Trophoblast cell (in vitro differentiated cells and primary cell): ENCODE data around the gene CASZ1.

Source experiments
- DNase-seq, 2 donors: peaks; one replicate each; pipeline ENCODE4 v3.0.0-alpha.2; 2016
- H2AFZ ChIP-seq: 2 replicates; pipeline ENCODE4 v1.6.1; 2013; ENCODE audit warnings: low read length, moderate library complexity, mild to moderate bottlenecking; ENCODE audit not compliant: insufficient read depth, poor library complexity
- H2AK5ac ChIP-seq: 2 replicates; pipeline ENCODE4 v1.6.1; 2013; ENCODE audit warnings: mild to moderate bottlenecking, low read length
- H2BK120ac ChIP-seq: 2 replicates; pipeline ENCODE4 v1.6.1; 2013; ENCODE audit warnings: low read length, mild to moderate bottlenecking, moderate library complexity; ENCODE audit not compliant: insufficient read depth, poor library complexity
- H2BK12ac ChIP-seq: 2 replicates; pipeline ENCODE4 v1.6.1; 2013; ENCODE audit warnings: mild to moderate bottlenecking, low read length, moderate library complexity
- H2BK5ac ChIP-seq: 2 replicates; pipeline ENCODE4 v1.6.1; 2013; ENCODE audit warnings: low read length, low read depth, moderate library complexity, mild to moderate bottlenecking; ENCODE audit not compliant: poor library complexity
- H3K14ac ChIP-seq: 2 replicates; pipeline ENCODE4 v1.6.1; 2013; ENCODE audit warnings: mild to moderate bottlenecking, low read length
- H3K18ac ChIP-seq: 2 replicates; pipeline ENCODE4 v1.6.1; 2013; ENCODE audit warnings: mild to moderate bottlenecking, low read length
- H3K23ac ChIP-seq: 2 replicates; pipeline ENCODE4 v1.6.1; 2013; ENCODE audit warnings: low read length
- H3K27ac ChIP-seq: 2 replicates; pipeline ENCODE4 v1.5.1; 2013; ENCODE audit warnings: low read depth, mild to moderate bottlenecking, inconsistent platforms, low read length, moderate library complexity
- H3K27me3 ChIP-seq: 2 replicates; pipeline ENCODE4 v1.6.1; 2013; ENCODE audit warnings: inconsistent platforms, mild to moderate bottlenecking, low read length, moderate library complexity; ENCODE audit not compliant: insufficient read depth
- H3K36me3 ChIP-seq, 2 experiments: 1 replicate in 1 of 2; 2 replicates in 1 of 2; pipeline ENCODE4 v1.6.1; 2013; ENCODE audit warnings: low read length in 2 of 2, mild to moderate bottlenecking in 2 of 2, moderate library complexity in 1 of 2; ENCODE audit not compliant: insufficient read depth in 2 of 2, control insufficient read depth in 1 of 2
- H3K4ac ChIP-seq: 2 replicates; pipeline ENCODE4 v1.6.1; 2013; ENCODE audit warnings: low read depth, mild to moderate bottlenecking, low read length, moderate library complexity
- H3K4me1 ChIP-seq, 2 experiments: 1 replicate in 1 of 2; 2 replicates in 1 of 2; pipeline ENCODE4 v1.6.1; 2013; ENCODE audit warnings: low read length in 2 of 2, mild to moderate bottlenecking in 2 of 2, moderate library complexity in 1 of 2; ENCODE audit not compliant: insufficient read depth in 2 of 2, control insufficient read depth in 1 of 2
- H3K4me2 ChIP-seq: 2 replicates; pipeline ENCODE4 v1.6.1; 2013; ENCODE audit warnings: inconsistent platforms, mild to moderate bottlenecking, low read length, moderate library complexity
- H3K4me3 ChIP-seq: 2 replicates; pipeline ENCODE4 v1.5.1; 2013; ENCODE audit warnings: mild to moderate bottlenecking, low read depth, low read length, inconsistent platforms
- H3K79me1 ChIP-seq: one replicate; pipeline ENCODE4 v1.6.1; 2013; ENCODE audit warnings: low read length
- H3K79me2 ChIP-seq: 2 replicates; pipeline ENCODE4 v1.6.1; 2013; ENCODE audit warnings: low read length, mild to moderate bottlenecking; ENCODE audit not compliant: control insufficient read depth, insufficient read depth, poor library complexity
- H3K9ac ChIP-seq: 2 replicates; pipeline ENCODE4 v1.6.1; 2013; ENCODE audit warnings: mild to moderate bottlenecking, low read length
- H3K9me3 ChIP-seq: 2 replicates; pipeline ENCODE4 v1.6.1; 2013; ENCODE audit warnings: low read depth, mild to moderate bottlenecking, control low read depth, inconsistent platforms, low read length; ENCODE audit not compliant: insufficient read depth
- H4K12ac ChIP-seq: 2 replicates; pipeline ENCODE4 v1.6.1; 2013; ENCODE audit warnings: low read depth, mild to moderate bottlenecking, low read length, moderate library complexity
- H4K8ac ChIP-seq: 2 replicates; pipeline ENCODE4 v1.6.1; 2013; ENCODE audit warnings: low read depth, mild to moderate bottlenecking, low read length, moderate library complexity
- H4K91ac ChIP-seq: one replicate; pipeline ENCODE4 v1.6.1; 2013; ENCODE audit warnings: low read depth, mild to moderate bottlenecking, low read length, moderate library complexity
- WGBS: extraction: QIAGEN DNeasy Blood & Tissue Kit; methylation state at CpG from one replicate; pipeline ENCODE4 v1.1.7; 2013; ENCODE audit warnings: missing lambda C conversion rate; ENCODE audit not compliant: insufficient read length, insufficient coverage; ENCODE audit errors: extremely low coverage; 5-methylcytosine and 5-hydroxymethylcytosine counted together

The CASZ1 gene

DNA sequence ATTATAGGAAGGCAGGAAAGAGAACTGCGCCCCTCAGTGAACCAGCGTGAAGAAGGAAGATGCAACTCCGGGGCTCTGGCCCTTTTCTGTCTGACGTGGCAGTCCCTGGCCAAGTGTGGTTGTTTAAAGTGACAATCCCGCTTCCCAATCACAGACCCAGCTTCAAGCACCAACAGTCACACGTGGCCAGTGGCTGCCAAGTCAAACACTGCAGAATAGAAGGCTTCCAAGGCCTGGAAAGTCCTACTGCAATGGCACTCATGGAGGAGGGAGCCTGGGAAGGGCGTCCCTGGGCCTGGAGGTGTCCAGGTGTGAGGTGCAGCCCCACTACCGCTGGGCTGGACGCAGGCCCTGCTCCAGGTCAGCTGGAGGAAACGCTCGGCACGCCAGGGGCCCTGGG lies 143.8 kb downstream of the CASZ1 start:
- Histone ChIP-seq H4K12ac (no peak overlapping the region), H2BK120ac (no peak overlapping the region), H3K4me3 (no peak overlapping the region), H3K36me3 (no peaks in the 10 kb centered on the region), H2AK5ac (no peak overlapping the region), H2BK5ac (no peak overlapping the region), H3K23ac (no peak overlapping the region), H3K27me3 (peaks cover 13% of the 10 kb centered on the region), H3K4me1 (peaks cover 0 to 3% of the 10 kb centered on the region in 2 experiments), H3K4me2 (no peak overlapping the region), H3K9ac (no peak overlapping the region), H3K27ac (no peak overlapping the region), H3K79me2 (no peaks in the 10 kb centered on the region), H4K8ac (no peak overlapping the region), H2AFZ (no peak overlapping the region), H4K91ac (no peak overlapping the region), H3K4ac (no peak overlapping the region), H2BK12ac (no peak overlapping the region), H3K79me1 (no peaks in the 10 kb centered on the region), H3K18ac (no peak overlapping the region), H3K9me3 (peaks cover 6% of the 10 kb centered on the region), H3K14ac (no peak overlapping the region)
- no peak for DNase-seq
- no CpG with 5 or more reads among the region's 12 CpGs for WGBS

DNA sequence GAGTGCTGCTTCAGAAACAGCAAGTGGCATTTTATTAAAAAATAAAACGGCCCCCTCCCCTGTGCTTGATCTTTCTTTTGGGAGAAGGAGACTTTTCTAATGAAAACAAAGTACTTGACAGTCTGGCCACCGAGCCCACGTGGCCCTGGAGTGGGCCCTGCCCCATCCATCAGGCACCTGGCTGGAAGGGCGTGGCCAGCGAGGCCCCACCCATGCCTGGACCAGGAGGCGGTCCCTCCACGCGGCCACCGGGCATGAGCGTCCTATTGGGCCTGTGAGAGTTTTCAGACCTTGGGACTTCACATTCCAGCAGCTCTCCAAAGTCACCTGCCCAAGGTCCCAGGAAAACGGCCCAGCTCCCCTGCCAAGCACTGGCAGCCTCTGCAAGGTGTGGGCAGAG lies 144.7 kb downstream of the CASZ1 start:
- Histone ChIP-seq H3K9me3 (peaks cover 6% of the 10 kb centered on the region), H3K14ac (no peak overlapping the region), H3K36me3 (no peaks in the 10 kb centered on the region), H3K4me1 (peaks cover 0 to 3% of the 10 kb centered on the region in 2 experiments), H3K23ac (no peak overlapping the region), H2BK5ac (no peak overlapping the region), H4K8ac (no peak overlapping the region), H2BK120ac (no peak overlapping the region), H3K79me1 (no peaks in the 10 kb centered on the region), H3K4ac (no peak overlapping the region), H2AFZ (no peak overlapping the region), H4K12ac (no peak overlapping the region), H3K18ac (no peak overlapping the region), H2BK12ac (no peak overlapping the region), H3K4me3 (no peak overlapping the region), H3K4me2 (no peak overlapping the region), H3K27ac (no peak overlapping the region), H4K91ac (no peak overlapping the region), H2AK5ac (no peak overlapping the region), H3K79me2 (no peaks in the 10 kb centered on the region), H3K27me3 (peaks cover 13% of the 10 kb centered on the region), H3K9ac (no peak overlapping the region)
- DNase-seq = no peak
- no CpG with 5 or more reads among the region's 11 CpGs for WGBS

DNA sequence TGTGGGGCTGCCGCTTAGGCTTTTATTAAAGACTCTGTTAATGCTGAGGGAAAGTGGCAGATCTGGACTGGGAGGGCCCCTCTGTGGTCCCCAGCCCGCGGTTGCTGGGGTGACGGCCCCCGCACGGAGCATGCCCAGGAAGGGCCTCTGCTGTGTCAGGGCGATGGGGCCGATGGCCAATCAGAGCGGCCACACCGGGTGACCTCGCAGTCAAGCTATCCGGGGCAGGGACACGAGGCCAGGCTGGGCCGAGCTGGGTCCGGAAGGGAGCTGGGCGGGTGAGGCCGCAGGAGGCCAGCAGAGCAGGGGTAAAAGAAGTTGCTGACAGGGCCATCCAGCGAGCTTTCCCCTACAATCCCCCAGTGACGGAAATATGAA lies 145.1 kb downstream of the CASZ1 start:
- no peak overlapping the region for H2BK12ac ChIP-seq
- peaks cover 8% of the 10 kb centered on the region for H3K9me3 ChIP-seq
- no peak overlapping the region for H4K8ac ChIP-seq
- H2AK5ac ChIP-seq = no peak overlapping the region
- H3K4ac ChIP-seq = no peak overlapping the region
- H3K23ac ChIP-seq = no peak overlapping the region
- no CpG with 5 or more reads among the region's 19 CpGs for WGBS
- peaks cover 13% of the 10 kb centered on the region for H3K27me3 ChIP-seq
- no peaks in the 10 kb centered on the region for H3K79me1 ChIP-seq
- no peak overlapping the region for H3K4me3 ChIP-seq
- no peaks in the 10 kb centered on the region for H3K79me2 ChIP-seq
- no peak overlapping the region for H4K91ac ChIP-seq
- no peak overlapping the region for H3K27ac ChIP-seq
- H4K12ac ChIP-seq = no peak overlapping the region
- H2AFZ ChIP-seq = no peak overlapping the region
- DNase-seq = no peak
- peaks cover 0 to 3% of the 10 kb centered on the region in 2 experiments for H3K4me1 ChIP-seq
- no peak overlapping the region for H3K9ac ChIP-seq
- no peak overlapping the region for H3K4me2 ChIP-seq
- no peak overlapping the region for H2BK120ac ChIP-seq
- no peak overlapping the region for H2BK5ac ChIP-seq
- H3K18ac ChIP-seq = no peak overlapping the region
- H3K36me3 ChIP-seq = no peaks in the 10 kb centered on the region
- no peak overlapping the region for H3K14ac ChIP-seq

DNA sequence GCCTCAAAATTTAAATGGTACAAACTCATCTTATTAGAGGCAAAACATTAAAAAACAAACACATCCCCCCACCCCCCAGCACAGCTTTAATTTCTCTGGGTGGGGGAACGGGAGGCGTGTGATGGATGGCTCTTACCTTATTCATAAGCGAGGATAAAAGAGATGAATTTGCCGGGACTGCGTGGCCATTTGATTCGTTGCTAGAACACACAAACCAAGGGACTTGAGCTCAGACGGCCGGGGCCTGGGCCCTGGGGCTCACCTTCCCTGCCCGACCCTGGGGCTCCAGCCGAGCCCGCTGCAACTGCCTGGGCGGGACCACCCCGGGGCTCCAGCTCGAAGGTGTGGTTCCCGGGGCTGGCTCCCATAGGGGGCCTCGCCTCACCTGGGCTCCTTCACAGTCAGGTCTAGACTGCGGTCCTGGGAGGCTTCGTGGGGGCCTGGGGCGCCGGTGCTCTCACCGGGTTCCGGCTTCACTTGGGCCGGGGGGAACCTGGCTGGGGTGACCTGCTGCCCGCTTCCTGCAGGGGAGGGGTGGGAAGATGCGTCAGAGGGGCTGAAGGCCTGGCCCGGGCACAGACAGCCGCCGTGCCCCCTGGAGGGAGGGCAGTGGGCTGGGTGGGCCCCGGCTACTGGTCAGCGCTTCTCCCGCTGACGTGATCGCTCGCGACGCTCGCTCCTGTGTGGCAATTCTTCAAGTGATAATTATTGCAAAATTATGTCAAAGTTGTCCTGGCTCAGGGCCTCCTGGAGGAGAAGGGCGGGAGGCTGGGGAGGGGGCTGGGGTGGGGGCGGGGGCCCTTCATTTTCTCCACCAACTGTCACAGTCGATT lies 145.7 kb downstream of the CASZ1 start:
- Histone ChIP-seq H2AK5ac (no peak overlapping the region), H3K4me1 (peaks cover 0 to 3% of the 10 kb centered on the region in 2 experiments), H3K14ac (no peak overlapping the region), H3K79me1 (no peaks in the 10 kb centered on the region), H2AFZ (no peak overlapping the region), H3K79me2 (no peaks in the 10 kb centered on the region), H4K91ac (no peak overlapping the region), H3K18ac (no peak overlapping the region), H2BK5ac (no peak overlapping the region), H3K27ac (no peak overlapping the region), H3K4me2 (no peak overlapping the region), H4K12ac (no peak overlapping the region), H2BK120ac (no peak overlapping the region), H2BK12ac (no peak overlapping the region), H4K8ac (no peak overlapping the region), H3K36me3 (no peaks in the 10 kb centered on the region), H3K9ac (no peak overlapping the region), H3K4ac (no peak overlapping the region), H3K9me3 (peaks cover 8% of the 10 kb centered on the region), H3K4me3 (no peak overlapping the region), H3K23ac (no peak overlapping the region), H3K27me3 (peaks cover 13% of the 10 kb centered on the region)
- DNase-seq = peak in 1 of 2 donors; percentile 21
- no CpG with 5 or more reads among the region's 40 CpGs for WGBS
